Erythroblast (primary cell): ENCODE results near the gene NPHS2.

Experiments used
- GATA1 ChIP-seq: IDR thresholded peaks from 2 replicates; pipeline ENCODE4 v1.6.1; 2011; ENCODE audit warnings: low read depth, mild to moderate bottlenecking, control low read depth, low read length, moderate library complexity
- POLR2A ChIP-seq: IDR thresholded peaks from 2 replicates; pipeline ENCODE4 v1.6.1; 2011; ENCODE audit warnings: mild to moderate bottlenecking, low read length

DNA sequence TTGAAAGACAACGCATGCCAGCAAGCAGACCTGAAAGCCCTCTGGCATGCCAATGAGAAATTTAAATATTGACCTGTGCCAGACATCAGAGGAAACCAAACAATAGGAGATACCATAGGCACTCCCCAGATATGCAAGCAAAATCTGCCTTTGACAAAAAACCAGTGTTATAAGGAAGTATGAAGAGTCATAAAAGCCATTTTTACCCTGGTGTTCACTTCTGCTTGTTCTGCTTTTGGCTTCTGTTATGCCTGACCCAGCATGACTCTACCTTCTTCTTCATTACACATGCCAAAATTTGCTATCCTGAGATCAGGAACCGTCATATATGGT, 26.4 kb downstream of the NPHS2 start:
- TF ChIP-seq POLR2A: no peak
- TF ChIP-seq GATA1: no peak
